HCT116 (cell line): Measurements from ENCODE around the gene EYA4.

ENCODE experiments used
- CEBPB ChIP-seq: IDR thresholded peaks from 2 replicates; pipeline ENCODE4 v1.6.1; 2012; ENCODE audit warnings: low read depth
- EZH2phosphoT487 ChIP-seq: fragments of 200-600 bp; IDR thresholded peaks from 2 replicates; pipeline ENCODE4 v1.6.1; 2018; ENCODE audit warnings: antibody characterized with exemption, borderline replicate concordance
- POLR2A ChIP-seq: IDR thresholded peaks from 2 replicates; pipeline ENCODE4 v1.7.0; 2011; ENCODE audit warnings: borderline replicate concordance; ENCODE audit not compliant: insufficient read depth, insufficient read length; ENCODE audit errors: extremely low read depth
- YY1 ChIP-seq: IDR thresholded peaks from 2 replicates; pipeline ENCODE4 v1.6.1; 2011; ENCODE audit warnings: low read length, low read depth, moderate library complexity, mild to moderate bottlenecking; ENCODE audit not compliant: insufficient replicate concordance; ENCODE audit errors: extremely low read depth
- TF ChIP-seq, protein P1 (sequence below), 3 experiments: fragments of 200-600 bp in 1 of 3; sonication (generic) in 1 of 3; IDR thresholded peaks in 2 of 3; conservative IDR thresholded peaks in 1 of 3; 2 replicates each; pipeline ENCODE4 v1.5.1; 2012 to 2017; ENCODE audit warnings: low read depth in 2 of 3, low read length in 2 of 3, antibody characterized with exemption in 1 of 3, borderline replicate concordance in 1 of 3, control low read depth in 1 of 3, mild to moderate bottlenecking in 1 of 3, mixed read lengths in 1 of 3, mixed run types in 1 of 3, moderate library complexity in 1 of 3; ENCODE audit not compliant: insufficient read depth in 1 of 3

DNA sequence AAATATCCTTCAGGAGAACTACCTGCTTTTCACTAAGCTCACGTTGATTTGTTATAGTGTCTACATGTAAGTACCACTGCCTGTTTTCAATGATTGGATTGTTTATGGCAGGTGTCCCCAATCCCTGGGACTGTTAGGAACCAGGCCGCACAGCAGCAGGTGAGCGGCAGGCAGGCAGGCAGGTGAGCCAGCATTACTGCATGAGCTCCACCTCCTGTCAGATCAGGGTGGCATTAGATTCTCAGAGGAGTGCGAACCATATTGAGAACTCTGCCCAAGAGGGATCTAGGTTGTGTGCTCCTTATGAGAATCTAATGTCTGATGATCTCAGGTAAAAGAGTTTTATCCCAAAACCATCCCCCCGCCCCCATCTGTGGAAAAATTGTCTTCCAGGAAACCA is 303.3 kb downstream of the EYA4 start:
- TF ChIP-seq, protein P1, sequence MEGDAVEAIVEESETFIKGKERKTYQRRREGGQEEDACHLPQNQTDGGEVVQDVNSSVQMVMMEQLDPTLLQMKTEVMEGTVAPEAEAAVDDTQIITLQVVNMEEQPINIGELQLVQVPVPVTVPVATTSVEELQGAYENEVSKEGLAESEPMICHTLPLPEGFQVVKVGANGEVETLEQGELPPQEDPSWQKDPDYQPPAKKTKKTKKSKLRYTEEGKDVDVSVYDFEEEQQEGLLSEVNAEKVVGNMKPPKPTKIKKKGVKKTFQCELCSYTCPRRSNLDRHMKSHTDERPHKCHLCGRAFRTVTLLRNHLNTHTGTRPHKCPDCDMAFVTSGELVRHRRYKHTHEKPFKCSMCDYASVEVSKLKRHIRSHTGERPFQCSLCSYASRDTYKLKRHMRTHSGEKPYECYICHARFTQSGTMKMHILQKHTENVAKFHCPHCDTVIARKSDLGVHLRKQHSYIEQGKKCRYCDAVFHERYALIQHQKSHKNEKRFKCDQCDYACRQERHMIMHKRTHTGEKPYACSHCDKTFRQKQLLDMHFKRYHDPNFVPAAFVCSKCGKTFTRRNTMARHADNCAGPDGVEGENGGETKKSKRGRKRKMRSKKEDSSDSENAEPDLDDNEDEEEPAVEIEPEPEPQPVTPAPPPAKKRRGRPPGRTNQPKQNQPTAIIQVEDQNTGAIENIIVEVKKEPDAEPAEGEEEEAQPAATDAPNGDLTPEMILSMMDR (IDR thresholded peaks at IDR 0.05 in 2 of 3, conservative IDR thresholded peaks at IDR 0.05 in 1 of 3; ENCODE audit: borderline replicate concordance in 1 of 3, insufficient read depth in 1 of 3, low read depth in 2 of 3, low read length in 2 of 3): no peak
- TF ChIP-seq POLR2A: no peak
- no peak for TF ChIP-seq YY1
- TF ChIP-seq CEBPB: no peak
- TF ChIP-seq EZH2phosphoT487: no peak
